Keratinocyte (primary cell): ENCODE data around the gene LCOR.

Experiments
- EZH2 ChIP-seq: IDR thresholded peaks from one replicate; pipeline ENCODE4 v1.6.1; 2012; ENCODE audit warnings: inconsistent platforms, mild to moderate bottlenecking, low read length, moderate library complexity
- TF ChIP-seq, protein P1 (sequence below), 3 experiments: IDR thresholded peaks in 1 of 3; conservative IDR thresholded peaks in 1 of 3; optimal IDR thresholded peaks in 1 of 3; 2 replicates in 2 of 3; 3 replicates in 1 of 3; pipeline versions ENCODE3 to v1.5.1; 2011; ENCODE audit warnings: low read length in 3 of 3, mild to moderate bottlenecking in 3 of 3, moderate library complexity in 2 of 3, control low read depth in 1 of 3, inconsistent platforms in 1 of 3; ENCODE audit not compliant: insufficient read depth in 2 of 3; ENCODE audit errors: extremely low read depth in 1 of 3

DNA sequence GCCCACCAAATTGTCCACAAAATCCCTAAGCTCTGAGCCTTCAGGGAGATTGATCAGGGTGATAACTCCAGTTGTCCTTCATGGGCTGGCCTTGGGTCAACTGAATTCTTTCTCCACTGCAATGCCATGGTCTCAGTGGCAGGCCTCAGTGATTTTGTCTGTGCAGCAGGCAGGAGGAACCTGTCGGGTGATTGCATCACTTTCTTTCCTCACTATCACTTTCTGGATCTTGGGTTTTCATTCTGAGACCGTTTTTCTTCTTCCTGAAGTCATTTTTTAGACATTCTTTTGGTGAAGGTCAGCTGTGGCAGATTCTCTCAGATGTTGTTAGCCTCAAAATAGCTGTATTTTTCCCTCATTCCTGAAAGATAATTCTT lies 28.8 kb upstream of the LCOR start:
- TF ChIP-seq, protein P1, sequence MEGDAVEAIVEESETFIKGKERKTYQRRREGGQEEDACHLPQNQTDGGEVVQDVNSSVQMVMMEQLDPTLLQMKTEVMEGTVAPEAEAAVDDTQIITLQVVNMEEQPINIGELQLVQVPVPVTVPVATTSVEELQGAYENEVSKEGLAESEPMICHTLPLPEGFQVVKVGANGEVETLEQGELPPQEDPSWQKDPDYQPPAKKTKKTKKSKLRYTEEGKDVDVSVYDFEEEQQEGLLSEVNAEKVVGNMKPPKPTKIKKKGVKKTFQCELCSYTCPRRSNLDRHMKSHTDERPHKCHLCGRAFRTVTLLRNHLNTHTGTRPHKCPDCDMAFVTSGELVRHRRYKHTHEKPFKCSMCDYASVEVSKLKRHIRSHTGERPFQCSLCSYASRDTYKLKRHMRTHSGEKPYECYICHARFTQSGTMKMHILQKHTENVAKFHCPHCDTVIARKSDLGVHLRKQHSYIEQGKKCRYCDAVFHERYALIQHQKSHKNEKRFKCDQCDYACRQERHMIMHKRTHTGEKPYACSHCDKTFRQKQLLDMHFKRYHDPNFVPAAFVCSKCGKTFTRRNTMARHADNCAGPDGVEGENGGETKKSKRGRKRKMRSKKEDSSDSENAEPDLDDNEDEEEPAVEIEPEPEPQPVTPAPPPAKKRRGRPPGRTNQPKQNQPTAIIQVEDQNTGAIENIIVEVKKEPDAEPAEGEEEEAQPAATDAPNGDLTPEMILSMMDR (optimal IDR thresholded peaks at IDR 0.05 in 1 of 3, IDR thresholded peaks at IDR 0.05 in 1 of 3, conservative IDR thresholded peaks at IDR 0.05 in 1 of 3; ENCODE audit: extremely low read depth in 1 of 3, insufficient read depth in 2 of 3, low read length in 3 of 3): no peak
- no peak for TF ChIP-seq EZH2
